ENCODE measurements around the gene OSTN.

DNA sequence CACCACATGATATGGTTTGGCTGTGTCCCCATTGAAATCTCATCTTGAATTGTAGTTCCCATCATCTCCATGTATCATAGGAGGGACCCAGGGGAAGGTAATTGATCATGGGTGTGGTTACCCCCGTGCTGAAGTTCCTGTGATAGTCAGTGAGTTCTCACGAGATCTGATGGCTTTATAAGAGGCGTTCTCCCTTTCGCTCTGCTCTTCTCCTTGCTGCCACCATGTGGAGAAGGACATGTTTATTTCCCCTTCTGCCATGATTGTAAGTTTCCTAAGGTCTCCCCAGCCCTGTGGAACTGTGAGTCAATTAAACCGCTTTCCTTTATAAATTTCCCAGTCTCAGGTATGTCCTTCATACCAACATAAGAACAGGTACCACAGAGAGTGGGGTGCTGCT lies 21.9 kb downstream of the OSTN start:
- TF ChIP-seq, protein P1, sequence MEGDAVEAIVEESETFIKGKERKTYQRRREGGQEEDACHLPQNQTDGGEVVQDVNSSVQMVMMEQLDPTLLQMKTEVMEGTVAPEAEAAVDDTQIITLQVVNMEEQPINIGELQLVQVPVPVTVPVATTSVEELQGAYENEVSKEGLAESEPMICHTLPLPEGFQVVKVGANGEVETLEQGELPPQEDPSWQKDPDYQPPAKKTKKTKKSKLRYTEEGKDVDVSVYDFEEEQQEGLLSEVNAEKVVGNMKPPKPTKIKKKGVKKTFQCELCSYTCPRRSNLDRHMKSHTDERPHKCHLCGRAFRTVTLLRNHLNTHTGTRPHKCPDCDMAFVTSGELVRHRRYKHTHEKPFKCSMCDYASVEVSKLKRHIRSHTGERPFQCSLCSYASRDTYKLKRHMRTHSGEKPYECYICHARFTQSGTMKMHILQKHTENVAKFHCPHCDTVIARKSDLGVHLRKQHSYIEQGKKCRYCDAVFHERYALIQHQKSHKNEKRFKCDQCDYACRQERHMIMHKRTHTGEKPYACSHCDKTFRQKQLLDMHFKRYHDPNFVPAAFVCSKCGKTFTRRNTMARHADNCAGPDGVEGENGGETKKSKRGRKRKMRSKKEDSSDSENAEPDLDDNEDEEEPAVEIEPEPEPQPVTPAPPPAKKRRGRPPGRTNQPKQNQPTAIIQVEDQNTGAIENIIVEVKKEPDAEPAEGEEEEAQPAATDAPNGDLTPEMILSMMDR (IDR thresholded peaks at IDR 0.05): no peak
- no peak for TF ChIP-seq EP300 (IDR thresholded peaks at IDR 0.05)

Measured in tibial nerve (tissue), 4 donors.